HG03095 (cell line): ENCODE results near the gene PDXK.
A peak's percentile ranks its signal among the peaks of the same experiment; 100 is the strongest.

Experiments used
- ATAC-seq: cut with Tn5 transposase; IDR thresholded peaks from one replicate; pipeline ENCODE4 v1.9.1; 2021; ENCODE audit warnings: moderate library complexity; ENCODE audit not compliant: unreplicated experiment

Gene PDXK

GRCh38 chr21:43778469-43779335 is 59.8 kb downstream of the PDXK start:
- no peak for ATAC-seq

GRCh38 chr21:43779660-43780059 is 60.7 kb downstream of the PDXK start:
- no peak for ATAC-seq

- no peak for ATAC-seq
Observed at GRCh38 chr21:43781846-43782245, 62.9 kb downstream of the PDXK start.

GRCh38 chr21:43782431-43783097 is 63.6 kb downstream of the PDXK start:
- ATAC-seq, result no peak

DNA sequence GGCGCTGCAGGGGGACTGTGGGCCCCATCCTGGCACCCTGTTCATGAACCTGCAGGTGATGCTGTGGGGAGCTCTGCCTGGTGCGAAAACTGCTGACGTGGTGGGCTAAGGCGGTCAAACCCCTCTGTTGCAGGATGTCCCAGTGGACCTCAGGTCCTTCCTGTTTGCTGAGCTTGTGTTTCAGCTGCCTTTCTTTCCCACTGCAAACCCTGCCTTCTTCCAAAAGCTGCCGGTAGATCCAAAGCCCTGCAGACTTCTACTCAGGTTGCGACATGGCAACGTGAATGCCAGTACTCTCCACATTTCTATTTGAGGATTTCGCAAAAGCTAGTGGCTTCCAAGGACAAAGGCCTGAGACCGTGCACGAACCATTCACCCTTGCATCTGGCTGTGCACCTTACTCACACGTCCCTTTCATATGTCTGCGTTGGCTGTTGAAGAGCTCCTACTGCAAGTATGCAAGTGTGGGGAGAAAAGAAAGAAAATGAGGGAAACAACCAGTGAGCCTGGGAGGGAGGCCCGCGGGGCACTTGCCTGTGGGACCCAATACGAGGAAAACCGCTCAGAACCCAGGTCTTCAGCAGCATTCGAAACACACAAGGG is 64.3 kb downstream of the PDXK start:
- no peak for ATAC-seq

GRCh38 chr21:43785134-43785533 is 66.2 kb downstream of the PDXK start:
- no peak for ATAC-seq

GRCh38 chr21:43786300-43786806 is 67.4 kb downstream of the PDXK start:
- no peak for ATAC-seq

DNA sequence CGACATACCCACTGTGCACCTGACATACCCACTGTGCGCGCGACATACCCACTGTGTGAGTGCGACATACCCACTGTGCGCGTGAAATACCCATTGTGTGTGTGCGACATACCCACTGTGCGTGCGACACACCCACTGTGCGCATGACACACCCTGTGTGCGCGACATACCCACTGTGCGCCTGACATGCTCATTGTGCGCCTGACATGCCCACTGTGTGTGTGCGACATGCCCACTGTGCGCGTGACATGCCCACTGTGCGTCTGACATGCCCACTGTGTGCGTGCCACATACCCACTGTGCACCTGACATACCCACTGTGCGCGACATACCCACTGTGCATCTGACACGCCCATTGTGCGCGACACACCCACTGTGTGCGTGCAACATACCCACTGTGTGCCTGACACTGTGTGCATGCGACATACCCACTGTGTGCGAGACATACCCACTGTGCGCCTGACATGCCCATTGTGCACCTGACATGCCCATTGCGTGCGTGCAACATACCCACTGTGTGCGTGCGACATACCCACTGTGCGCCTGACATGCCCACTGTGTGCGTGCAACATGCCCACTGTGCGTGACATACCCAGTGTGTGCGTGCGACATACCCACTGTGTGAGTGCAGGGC is 68.0 kb downstream of the PDXK start:
- ATAC-seq, result no peak

DNA sequence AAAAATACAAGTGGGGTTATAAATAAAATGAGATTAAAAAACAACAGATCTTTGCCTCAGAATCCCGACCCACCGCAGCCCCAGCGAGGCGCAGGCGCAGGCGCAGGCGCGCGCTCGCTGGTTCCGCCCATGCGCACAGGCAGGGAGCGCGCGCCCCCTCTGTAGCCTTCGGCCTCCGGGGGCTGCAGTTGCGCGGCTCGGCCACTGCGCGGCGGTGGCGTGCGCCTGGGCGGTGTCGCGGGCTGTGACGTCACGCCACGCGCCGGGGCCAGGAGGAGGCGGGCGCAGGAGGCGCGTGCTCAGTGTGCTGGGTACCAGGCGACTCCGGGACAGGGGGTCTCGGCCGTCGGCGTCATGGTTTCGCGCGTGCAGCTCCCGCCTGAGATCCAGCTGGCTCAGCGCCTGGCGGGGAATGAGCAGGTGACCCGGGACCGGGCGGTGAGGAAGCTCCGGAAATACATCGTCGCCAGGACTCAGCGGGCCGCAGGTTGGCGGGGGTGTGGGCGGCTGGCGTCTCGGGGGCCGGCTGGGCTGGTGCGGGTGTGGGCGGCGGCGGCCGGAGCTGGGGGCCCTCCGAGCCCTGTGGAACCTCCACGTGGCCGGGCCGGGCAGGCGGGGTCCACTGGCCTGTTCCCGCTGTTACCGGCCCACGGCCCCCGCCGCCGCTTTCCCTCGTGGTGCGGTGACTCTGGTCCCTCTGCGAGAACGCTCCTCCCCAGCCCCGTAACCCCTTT is 70.5 kb downstream of the PDXK start, which contains the start of gene RRP1:
Gene RRP1 (plus strand): TSS at position 302 of the 734 bp plus-strand sequence. CDS start 53 bp downstream, at position 355.
- peak; percentile 66 for ATAC-seq

- ATAC-seq, result no peak
Observed at GRCh38 chr21:43790010-43790524, 71.1 kb downstream of the PDXK start.

- no peak for ATAC-seq
Observed at GRCh38 chr21:43792406-43792805, 73.5 kb downstream of the PDXK start.

DNA sequence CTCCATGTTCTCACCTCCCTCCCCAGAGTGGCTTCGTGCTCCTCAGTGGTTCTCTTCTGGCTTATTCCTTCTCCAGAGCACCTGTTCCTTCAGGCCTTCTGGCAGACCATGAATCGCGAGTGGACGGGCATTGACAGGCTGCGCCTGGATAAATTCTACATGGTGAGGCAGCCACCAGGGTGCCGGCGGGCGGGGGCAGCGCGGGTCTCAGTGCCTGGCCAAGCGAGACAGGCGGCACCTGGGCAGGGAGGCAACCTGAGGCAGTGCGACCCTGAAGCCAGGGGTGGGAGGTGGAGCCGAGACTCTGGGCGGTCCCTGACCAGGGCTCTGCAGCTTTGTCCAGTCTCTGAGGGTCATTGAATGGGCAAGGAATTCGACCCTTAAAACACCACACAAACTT is 74.3 kb downstream of the PDXK start:
- no peak for ATAC-seq

- ATAC-seq, result no peak
Observed at GRCh38 chr21:43794311-43794710, 75.4 kb downstream of the PDXK start.

DNA sequence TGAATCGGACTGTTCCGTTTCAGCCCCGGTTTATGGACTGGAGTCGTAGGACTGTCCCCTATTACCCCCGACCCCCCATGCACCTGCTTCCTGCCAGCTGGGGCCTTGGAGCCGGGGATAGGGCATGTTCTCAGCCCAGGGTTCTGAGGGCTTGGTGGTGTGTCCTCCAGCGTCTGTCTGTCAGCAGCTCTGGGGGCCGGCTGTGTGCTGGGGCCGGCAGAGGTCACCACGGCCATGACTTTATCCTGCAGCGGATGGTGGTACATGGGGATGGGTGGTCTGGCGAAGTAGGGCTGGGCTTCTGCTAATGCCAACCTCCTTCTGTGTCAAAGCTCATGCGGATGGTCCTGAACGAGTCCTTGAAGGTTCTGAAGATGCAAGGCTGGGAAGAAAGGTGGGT is 75.9 kb downstream of the PDXK start:
- ATAC-seq, result no peak

GRCh38 chr21:43797415-43797814 is 78.5 kb downstream of the PDXK start:
- ATAC-seq, result no peak

- no peak for ATAC-seq
Observed at GRCh38 chr21:43797925-43798715, 79.2 kb downstream of the PDXK start.

- ATAC-seq, result no peak
Observed at GRCh38 chr21:43799301-43799840, 80.4 kb downstream of the PDXK start.

- ATAC-seq, result no peak
Observed at GRCh38 chr21:43800124-43800523, 81.2 kb downstream of the PDXK start.

- ATAC-seq, result no peak
Observed at GRCh38 chr21:43800566-43800965, 81.6 kb downstream of the PDXK start.
